Measurements from ENCODE around the gene PRKCA. TPM values are rescaled to one million over a fixed set of nuclear protein-coding genes. Genes with fewer than 3 reads are reported as not detected.

The PRKCA gene
- total and polyA plus RNA-seq, 2 donors (not counting 3 experiments of a cell fraction or from before 2014, with no cell fraction given), result 7.5 to 34.2 TPM

DNA sequence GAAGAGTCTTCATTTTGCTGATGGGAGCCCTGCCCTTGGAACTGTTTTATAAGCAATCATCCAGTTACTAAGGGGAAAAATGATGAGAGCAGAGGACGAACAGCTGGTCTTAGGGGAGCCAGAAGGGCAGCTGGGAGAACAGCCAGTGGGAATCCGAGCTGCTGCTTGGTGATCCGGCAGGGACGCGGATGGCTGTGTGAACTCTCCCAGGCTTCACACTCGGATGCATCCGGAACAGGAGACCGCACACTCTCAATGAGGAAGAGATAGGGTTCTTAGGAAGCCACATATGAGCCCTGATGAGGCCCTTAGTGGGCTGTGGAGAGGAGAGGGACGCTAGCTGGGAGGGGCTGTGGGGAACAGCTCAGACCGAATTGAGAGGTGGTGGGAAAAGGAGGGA, 527.5 kb downstream of the PRKCA start:
- POLR2A ChIA-PET, result no interaction called here
- Histone ChIP-seq H3K9ac (replicated peaks; ENCODE audit: extremely low read depth, insufficient read depth, low read length) (no peak overlapping the region), H3K9me1 (replicated peaks; ENCODE audit: control insufficient read depth, extremely low read depth, insufficient read depth, low read length) (no peaks in the 10 kb centered on the region), H3K4me1 (ENCODE audit: control insufficient read depth, extremely low read depth, insufficient read depth, low read length) (no peaks in the 10 kb centered on the region), H4K20me1 (replicated peaks; ENCODE audit: control insufficient read depth, extremely low read depth, insufficient read depth, low read length) (no peaks in the 10 kb centered on the region), H3K9me3 (replicated peaks; ENCODE audit: control insufficient read depth, insufficient read depth, low read length) (no peaks in the 10 kb centered on the region), H3K4me3 (replicated peaks in 1 of 3; ENCODE audit: insufficient read depth in 1 of 3, low read depth in 1 of 3, low read length in 3 of 3) (no peak overlapping the region), H3K36me3 (ENCODE audit: control insufficient read depth in 2 of 2, extremely low read depth in 1 of 2, insufficient read depth in 2 of 2, low read length in 2 of 2) (no peaks in the 10 kb centered on the region), H3K4me2 (ENCODE audit: insufficient read depth, low read length) (no peak overlapping the region), H2AFZ (ENCODE audit: low read depth, low read length) (no peak overlapping the region), H3K27me3 (ENCODE audit: control insufficient read depth in 2 of 2, insufficient read depth in 2 of 2, low read length in 2 of 2) (peaks cover 7 to 13% of the 10 kb centered on the region in 2 experiments), H3K27ac (ENCODE audit: insufficient read depth, low read depth, low read length) (no peak overlapping the region), H3K79me2 (ENCODE audit: control insufficient read depth, insufficient read depth, low read length) (no peaks in the 10 kb centered on the region)
- intact Hi-C loops (cut with micrococcal nuclease), result no loop called here
- CTCF ChIA-PET, result interaction anchor here (0.6 to 1.2 kb wide), 3 partner anchors 11 to 30 kb away, joined by 3 to 5 read pairs (median 5); no protein-coding TSS in a partner anchor
- DNase-seq (ENCODE audit: low read depth, low spot score) (no peak), FAIRE-seq (no peak)
- dilution Hi-C loops (cut with MboI; ENCODE audit: extremely low pct_ligation_motif_present, low sequenced_read_pairs), result no loop called here
- no peak for TF ChIP-seq FOS (IDR thresholded peaks at IDR 0.05; ENCODE audit: borderline replicate concordance, insufficient read depth, low read length)
- TF ChIP-seq JUN (IDR thresholded peaks at IDR 0.05; ENCODE audit: borderline replicate concordance, insufficient read depth, insufficient read length, low read depth), result no peak
- no peak for TF ChIP-seq POLR2AphosphoS5 (IDR thresholded peaks at IDR 0.05; ENCODE audit: insufficient read depth, low read depth, low read length)
- TF ChIP-seq POLR2A (IDR thresholded peaks at IDR 0.05; ENCODE audit: low read depth, low read length), result no peak
- TF ChIP-seq, protein P1, sequence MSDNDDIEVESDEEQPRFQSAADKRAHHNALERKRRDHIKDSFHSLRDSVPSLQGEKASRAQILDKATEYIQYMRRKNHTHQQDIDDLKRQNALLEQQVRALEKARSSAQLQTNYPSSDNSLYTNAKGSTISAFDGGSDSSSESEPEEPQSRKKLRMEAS (IDR thresholded peaks at IDR 0.05; ENCODE audit: insufficient read depth, insufficient read length), result no peak
- no peak for TF ChIP-seq GATA2 (IDR thresholded peaks at IDR 0.05; ENCODE audit: insufficient read depth, insufficient read length, low read depth, low read length)
- TF ChIP-seq, protein P2, sequence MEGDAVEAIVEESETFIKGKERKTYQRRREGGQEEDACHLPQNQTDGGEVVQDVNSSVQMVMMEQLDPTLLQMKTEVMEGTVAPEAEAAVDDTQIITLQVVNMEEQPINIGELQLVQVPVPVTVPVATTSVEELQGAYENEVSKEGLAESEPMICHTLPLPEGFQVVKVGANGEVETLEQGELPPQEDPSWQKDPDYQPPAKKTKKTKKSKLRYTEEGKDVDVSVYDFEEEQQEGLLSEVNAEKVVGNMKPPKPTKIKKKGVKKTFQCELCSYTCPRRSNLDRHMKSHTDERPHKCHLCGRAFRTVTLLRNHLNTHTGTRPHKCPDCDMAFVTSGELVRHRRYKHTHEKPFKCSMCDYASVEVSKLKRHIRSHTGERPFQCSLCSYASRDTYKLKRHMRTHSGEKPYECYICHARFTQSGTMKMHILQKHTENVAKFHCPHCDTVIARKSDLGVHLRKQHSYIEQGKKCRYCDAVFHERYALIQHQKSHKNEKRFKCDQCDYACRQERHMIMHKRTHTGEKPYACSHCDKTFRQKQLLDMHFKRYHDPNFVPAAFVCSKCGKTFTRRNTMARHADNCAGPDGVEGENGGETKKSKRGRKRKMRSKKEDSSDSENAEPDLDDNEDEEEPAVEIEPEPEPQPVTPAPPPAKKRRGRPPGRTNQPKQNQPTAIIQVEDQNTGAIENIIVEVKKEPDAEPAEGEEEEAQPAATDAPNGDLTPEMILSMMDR (IDR thresholded peaks at IDR 0.05; ENCODE audit: extremely low read depth in 1 of 2, insufficient read depth in 1 of 2, low read depth in 1 of 2, low read length in 2 of 2), result no peak
- no peak for TF ChIP-seq EZH2 (IDR thresholded peaks at IDR 0.05; ENCODE audit: borderline replicate concordance, low read depth, low read length, severe bottlenecking)
- TF ChIP-seq MYC (IDR thresholded peaks at IDR 0.05; ENCODE audit: low read depth, low read length), result no peak
- BruUV-seq (replicated peaks), result no TSS peak

All from endothelial cell of umbilical vein (primary cell).